Progenitor cell of endocrine pancreas (in vitro differentiated cells): ENCODE data around the gene ATG16L2. TPM values are rescaled to one million over a fixed set of nuclear protein-coding genes. Genes with fewer than 3 reads are reported as not detected.
"Not testable (repeated sequence)": the region's sequence is repeated elsewhere in the genome, so short reads cannot be mapped to it uniquely, and the experiment has no call there.

Experiments used
- DNase-seq: peaks from one replicate; pipeline ENCODE4 v3.0.0; 2021; ENCODE audit warnings: low spot score; ENCODE audit not compliant: unreplicated experiment
- H3K27ac Mint-ChIP-seq: 2 replicates; pipeline ENCODE4 v1.8.0; 2021; ENCODE audit warnings: mild to moderate bottlenecking, moderate library complexity, mixed read lengths
- H3K27me3 Mint-ChIP-seq: 2 replicates; pipeline ENCODE4 v1.8.0; 2021; ENCODE audit warnings: mixed read lengths
- H3K36me3 Mint-ChIP-seq: 2 replicates; pipeline ENCODE4 v1.8.0; 2022; ENCODE audit warnings: mixed read lengths; ENCODE audit not compliant: insufficient read depth
- H3K4me1 Mint-ChIP-seq: 2 replicates; pipeline ENCODE4 v1.8.0; 2021; ENCODE audit warnings: low read depth, mixed read lengths
- H3K4me3 Mint-ChIP-seq: 2 replicates; pipeline ENCODE4 v1.8.0; 2021; ENCODE audit warnings: low read depth, mild to moderate bottlenecking, moderate library complexity, mixed read lengths
- H3K9me3 Mint-ChIP-seq: 2 replicates; pipeline ENCODE4 v1.8.0; 2021; ENCODE audit warnings: low read depth, mixed read lengths
- CTCF ChIP-seq: fragments of 200-600 bp; sonication (generic); IDR thresholded peaks from one replicate; pipeline ENCODE4 v1.5.0; 2021; ENCODE audit warnings: antibody characterized with exemption, mild to moderate bottlenecking; ENCODE audit not compliant: unreplicated experiment
- total RNA-seq: library from RNA; stranded (reverse); gene quantifications from 2 replicates; pipeline ENCODE4 v1.2.1, GENCODE V29; 2021

Gene ATG16L2
- total RNA-seq, 1 donor from 2014 or later = 43.9 TPM

GRCh38 chr11:72802822-72803221, 11.4 kb upstream of the ATG16L2 start:
- H3K36me3 Mint-ChIP-seq = no peaks in the 10 kb centered on the region
- no peaks in the 10 kb centered on the region for H3K27me3 Mint-ChIP-seq
- no peaks in the 10 kb centered on the region for H3K9me3 Mint-ChIP-seq
- no peak overlapping the region for H3K27ac Mint-ChIP-seq
- DNase-seq = no peak
- H3K4me3 Mint-ChIP-seq = no peak overlapping the region
- peaks cover 2% of the 10 kb centered on the region for H3K4me1 Mint-ChIP-seq
- TF ChIP-seq CTCF = no peak

GRCh38 chr11:72805216-72805615, 9.0 kb upstream of the ATG16L2 start:
- Mint-ChIP-seq H3K9me3 (no peaks in the 10 kb centered on the region), H3K4me1 (no peaks in the 10 kb centered on the region), H3K36me3 (peaks cover 3% of the 10 kb centered on the region), H3K27me3 (no peaks in the 10 kb centered on the region), H3K27ac (no peak overlapping the region), H3K4me3 (no peak overlapping the region)
- DNase-seq = no peak
- no peak for TF ChIP-seq CTCF

- not testable (repeated sequence) for H3K27ac Mint-ChIP-seq, H3K4me3 Mint-ChIP-seq, H3K9me3 Mint-ChIP-seq, H3K36me3 Mint-ChIP-seq, DNase-seq, H3K4me1 Mint-ChIP-seq, H3K27me3 Mint-ChIP-seq
Observed at GRCh38 chr11:72806378-72806777, 7.8 kb upstream of the ATG16L2 start.

- Mint-ChIP-seq H3K27ac (no peak overlapping the region), H3K27me3 (no peaks in the 10 kb centered on the region), H3K9me3 (no peaks in the 10 kb centered on the region), H3K4me1 (peaks cover 3% of the 10 kb centered on the region), H3K4me3 (no peak overlapping the region), H3K36me3 (peaks cover 5% of the 10 kb centered on the region)
- DNase-seq = no peak
- TF ChIP-seq CTCF = no peak
Observed at GRCh38 chr11:72807021-72807693, 7.1 kb upstream of the ATG16L2 start.

- no peak for TF ChIP-seq CTCF
- Mint-ChIP-seq H3K4me1 (peaks cover 7% of the 10 kb centered on the region), H3K27me3 (no peaks in the 10 kb centered on the region), H3K27ac (no peak overlapping the region), H3K36me3 (peaks cover 5% of the 10 kb centered on the region), H3K9me3 (no peaks in the 10 kb centered on the region), H3K4me3 (no peak overlapping the region)
- DNase-seq = no peak
Observed at GRCh38 chr11:72807792-72808191, 6.4 kb upstream of the ATG16L2 start.

- Mint-ChIP-seq H3K4me3 (no peak overlapping the region), H3K9me3 (no peaks in the 10 kb centered on the region), H3K36me3 (peaks cover 5% of the 10 kb centered on the region), H3K27ac (no peak overlapping the region), H3K4me1 (peaks cover 10% of the 10 kb centered on the region), H3K27me3 (no peaks in the 10 kb centered on the region)
- no peak for DNase-seq
- TF ChIP-seq CTCF = no peak
Observed at GRCh38 chr11:72808331-72808798, 5.8 kb upstream of the ATG16L2 start.

- H3K4me3 Mint-ChIP-seq, H3K27me3 Mint-ChIP-seq: not testable (repeated sequence)
Observed at GRCh38 chr11:72811686-72812085, 2.5 kb upstream of the ATG16L2 start.

More at GRCh38 chr11:72811686-72812085, 2.5 kb upstream of the ATG16L2 start:
- H3K4me1 Mint-ChIP-seq = peaks cover 19% of the 10 kb centered on the region
- DNase-seq, H3K9me3 Mint-ChIP-seq, H3K36me3 Mint-ChIP-seq, H3K27ac Mint-ChIP-seq: not testable (repeated sequence)
